GM12873 (cell line): ENCODE measurements around the gene SLC15A4.

Experiments used
- CTCF ChIP-seq: IDR thresholded peaks from 2 replicates; pipeline ENCODE4 v1.5.1; 2012; ENCODE audit warnings: low read depth, mild to moderate bottlenecking, moderate library complexity, low read length, control low read depth; ENCODE audit not compliant: insufficient read depth; ENCODE audit errors: missing control alignments

The SLC15A4 gene

GRCh38 chr12:128798571-128799341, 25.0 kb downstream of the SLC15A4 start:
- TF ChIP-seq CTCF, result peak; percentile 26

GRCh38 chr12:128797119-128798118, 26.3 kb downstream of the SLC15A4 start:
- TF ChIP-seq CTCF, result no peak

GRCh38 chr12:128796439-128797118, 27.2 kb downstream of the SLC15A4 start:
- no peak for TF ChIP-seq CTCF

DNA sequence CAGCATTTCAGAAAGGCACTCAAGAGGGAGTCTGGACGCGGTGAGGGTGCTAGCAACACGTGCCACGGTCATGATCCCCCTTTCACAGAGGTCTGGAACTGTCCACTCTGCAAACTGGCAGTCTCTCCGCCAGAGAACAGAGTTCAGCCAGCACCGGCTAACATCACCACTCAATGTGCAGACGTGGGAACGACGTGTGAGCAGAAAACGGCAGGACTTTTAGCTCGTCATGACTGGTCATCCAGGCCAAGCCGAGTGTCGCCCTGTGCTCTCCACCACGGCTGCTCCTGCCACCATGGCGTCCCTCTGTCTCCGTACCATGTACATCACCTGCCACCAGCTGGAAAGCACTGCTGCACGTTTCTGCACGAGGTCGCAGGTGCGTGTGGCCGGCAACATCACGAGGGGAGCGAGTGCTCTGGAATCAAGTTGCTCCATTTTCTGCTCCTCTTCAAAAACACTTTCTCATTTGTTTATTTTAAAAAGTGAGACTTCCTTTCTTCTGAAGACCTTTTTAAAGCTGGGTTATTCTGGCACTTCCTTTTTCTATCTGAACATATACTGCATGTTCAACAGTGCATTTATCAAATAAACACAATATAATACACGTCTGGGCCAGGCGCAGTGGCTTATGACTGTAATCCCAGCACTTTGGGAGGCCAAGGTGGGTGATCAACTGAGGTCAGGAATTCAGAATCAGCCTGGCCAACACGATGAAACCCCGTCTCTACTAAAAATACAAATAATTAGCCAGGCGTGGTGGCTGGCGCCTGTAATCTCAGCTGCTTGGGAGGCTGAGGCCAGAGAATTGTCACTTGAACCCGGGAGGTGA, 28.0 kb downstream of the SLC15A4 start:
- no peak for TF ChIP-seq CTCF

DNA sequence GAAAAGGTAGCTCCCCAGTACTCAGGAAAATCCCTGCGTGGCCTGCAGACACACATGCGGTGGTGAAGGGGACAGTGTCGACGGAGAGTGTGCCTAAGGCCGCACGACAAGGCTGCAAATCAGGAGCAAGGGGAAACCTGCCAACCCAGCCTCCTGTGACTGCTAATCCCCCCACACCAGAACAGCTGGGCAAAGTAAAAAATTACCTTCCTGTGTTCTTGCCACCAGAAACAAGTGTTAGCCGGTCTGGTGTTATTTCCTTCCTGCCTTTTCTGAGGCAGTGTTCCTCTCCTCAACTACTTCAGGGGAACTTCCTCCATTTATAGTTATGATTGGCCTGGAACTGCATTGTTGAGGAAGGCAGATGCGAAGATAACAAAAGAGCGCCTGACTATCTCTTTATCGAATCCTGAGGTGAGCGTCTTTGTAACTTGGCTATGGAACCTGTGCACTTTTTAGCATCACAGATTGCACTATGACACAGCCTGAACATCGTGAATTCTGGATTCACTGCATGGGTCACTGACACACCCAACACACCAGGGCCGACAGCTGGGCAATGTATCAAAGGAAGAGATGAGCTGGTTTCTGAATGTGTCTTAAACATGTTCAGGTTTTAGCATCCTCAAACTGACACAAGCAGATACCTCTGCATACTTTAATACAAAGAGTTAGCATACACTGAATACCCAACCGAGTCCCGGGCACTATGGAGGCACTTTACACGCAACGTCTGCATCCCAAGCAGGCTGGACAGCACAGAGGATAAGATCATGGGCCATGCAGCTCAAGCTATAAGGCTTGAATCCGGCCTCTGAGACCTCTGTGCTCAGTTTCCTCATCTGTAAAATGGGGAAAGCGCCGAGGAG, 28.9 kb downstream of the SLC15A4 start:
- no peak for TF ChIP-seq CTCF

- no peak for TF ChIP-seq CTCF
Measured at GRCh38 chr12:128793701-128794100, 30.1 kb downstream of the SLC15A4 start.
